ENCODE data around the gene TLR9.

The TLR9 gene

GRCh38 chr3:52253314-52254304, 28.2 kb upstream of the TLR9 start:
- no peak overlapping the region for H3K4me3 ChIP-seq (ENCODE audit: insufficient read length, low read depth)
- peaks cover 95% of the 10 kb centered on the region for H3K36me3 ChIP-seq (ENCODE audit: insufficient read depth, insufficient read length, low read length)
- H3K4me1 ChIP-seq (ENCODE audit: insufficient read depth, insufficient read length): no peaks in the 10 kb centered on the region
- TF ChIP-seq SUZ12 (IDR thresholded peaks at IDR 0.05; ENCODE audit: extremely low read depth, insufficient read depth, insufficient read length) (no peak), YY1 (IDR thresholded peaks at IDR 0.05; ENCODE audit: insufficient read depth, insufficient read length) (no peak), ZNF274 (IDR thresholded peaks at IDR 0.05; ENCODE audit: low read depth, low read length) (no peak)
- no peak for DNase-seq (ENCODE audit: low read depth, low spot score)
- H3K9ac ChIP-seq (ENCODE audit: insufficient read length, low read depth): no peak overlapping the region
- no peaks in the 10 kb centered on the region for H3K27me3 ChIP-seq (ENCODE audit: insufficient read depth, insufficient read length)
- H3K9me3 ChIP-seq (ENCODE audit: insufficient read depth, low read length): no peaks in the 10 kb centered on the region

GRCh38 chr3:52250122-52250521, 24.7 kb upstream of the TLR9 start:
- peaks cover 17% of the 10 kb centered on the region for H3K27me3 ChIP-seq (ENCODE audit: insufficient read depth, insufficient read length)
- no peak overlapping the region for H3K9ac ChIP-seq (ENCODE audit: insufficient read length, low read depth)
- peaks cover 14% of the 10 kb centered on the region for H3K4me1 ChIP-seq (ENCODE audit: insufficient read depth, insufficient read length)
- TF ChIP-seq YY1 (IDR thresholded peaks at IDR 0.05; ENCODE audit: insufficient read depth, insufficient read length): no peak
- no peak for TF ChIP-seq ZNF274 (IDR thresholded peaks at IDR 0.05; ENCODE audit: low read depth, low read length)
- TF ChIP-seq SUZ12 (IDR thresholded peaks at IDR 0.05; ENCODE audit: extremely low read depth, insufficient read depth, insufficient read length): no peak
- no peaks in the 10 kb centered on the region for H3K9me3 ChIP-seq (ENCODE audit: insufficient read depth, low read length)
- no peak for DNase-seq (ENCODE audit: low read depth, low spot score)
- no peak overlapping the region for H3K4me3 ChIP-seq (ENCODE audit: insufficient read length, low read depth)
- H3K36me3 ChIP-seq (ENCODE audit: insufficient read depth, insufficient read length, low read length): peaks cover 65% of the 10 kb centered on the region

- no peak overlapping the region for H3K9ac ChIP-seq (ENCODE audit: insufficient read length, low read depth)
- peaks cover 19% of the 10 kb centered on the region for H3K27me3 ChIP-seq (ENCODE audit: insufficient read depth, insufficient read length)
- H3K4me1 ChIP-seq (ENCODE audit: insufficient read depth, insufficient read length): peaks cover 18% of the 10 kb centered on the region
- peaks cover 62% of the 10 kb centered on the region for H3K36me3 ChIP-seq (ENCODE audit: insufficient read depth, insufficient read length, low read length)
- no peak for TF ChIP-seq ZNF274 (IDR thresholded peaks at IDR 0.05; ENCODE audit: low read depth, low read length)
- no peak for TF ChIP-seq YY1 (IDR thresholded peaks at IDR 0.05; ENCODE audit: insufficient read depth, insufficient read length)
- TF ChIP-seq SUZ12 (IDR thresholded peaks at IDR 0.05; ENCODE audit: extremely low read depth, insufficient read depth, insufficient read length): no peak
- no peak for DNase-seq (ENCODE audit: low read depth, low spot score)
- H3K4me3 ChIP-seq (ENCODE audit: insufficient read length, low read depth): no peak overlapping the region
- H3K9me3 ChIP-seq (ENCODE audit: insufficient read depth, low read length): no peaks in the 10 kb centered on the region
These were observed 24.2 kb upstream of the TLR9 start for GRCh38 chr3:52249683-52250082.

- Histone ChIP-seq H3K4me1 (ENCODE audit: insufficient read depth, insufficient read length) (peaks cover 19% of the 10 kb centered on the region), H3K9me3 (ENCODE audit: insufficient read depth, low read length) (no peaks in the 10 kb centered on the region), H3K9ac (ENCODE audit: insufficient read length, low read depth) (no peak overlapping the region), H3K4me3 (ENCODE audit: insufficient read length, low read depth) (no peak overlapping the region), H3K27me3 (ENCODE audit: insufficient read depth, insufficient read length) (peaks cover 19% of the 10 kb centered on the region), H3K36me3 (ENCODE audit: insufficient read depth, insufficient read length, low read length) (peaks cover 55% of the 10 kb centered on the region)
- no peak for DNase-seq (ENCODE audit: low read depth, low spot score)
- no peak for TF ChIP-seq YY1 (IDR thresholded peaks at IDR 0.05; ENCODE audit: insufficient read depth, insufficient read length)
- TF ChIP-seq ZNF274 (IDR thresholded peaks at IDR 0.05; ENCODE audit: low read depth, low read length): no peak
- no peak for TF ChIP-seq SUZ12 (IDR thresholded peaks at IDR 0.05; ENCODE audit: extremely low read depth, insufficient read depth, insufficient read length)
These were observed 23.5 kb upstream of the TLR9 start for GRCh38 chr3:52248816-52249547.

GRCh38 chr3:52248165-52248541, 22.7 kb upstream of the TLR9 start:
- H3K27me3 ChIP-seq (ENCODE audit: insufficient read depth, insufficient read length): peaks cover 19% of the 10 kb centered on the region
- no peak for DNase-seq (ENCODE audit: low read depth, low spot score)
- no peak overlapping the region for H3K4me3 ChIP-seq (ENCODE audit: insufficient read length, low read depth)
- H3K9ac ChIP-seq (ENCODE audit: insufficient read length, low read depth): no peak overlapping the region
- peaks cover 47% of the 10 kb centered on the region for H3K36me3 ChIP-seq (ENCODE audit: insufficient read depth, insufficient read length, low read length)
- H3K9me3 ChIP-seq (ENCODE audit: insufficient read depth, low read length): no peaks in the 10 kb centered on the region
- H3K4me1 ChIP-seq (ENCODE audit: insufficient read depth, insufficient read length): peaks cover 22% of the 10 kb centered on the region
- TF ChIP-seq SUZ12 (IDR thresholded peaks at IDR 0.05; ENCODE audit: extremely low read depth, insufficient read depth, insufficient read length) (no peak), YY1 (IDR thresholded peaks at IDR 0.05; ENCODE audit: insufficient read depth, insufficient read length) (no peak), ZNF274 (IDR thresholded peaks at IDR 0.05; ENCODE audit: low read depth, low read length) (no peak)

GRCh38 chr3:52247409-52248164, 22.1 kb upstream of the TLR9 start:
- no peak overlapping the region for H3K4me3 ChIP-seq (ENCODE audit: insufficient read length, low read depth)
- TF ChIP-seq SUZ12 (IDR thresholded peaks at IDR 0.05; ENCODE audit: extremely low read depth, insufficient read depth, insufficient read length) (no peak), ZNF274 (IDR thresholded peaks at IDR 0.05; ENCODE audit: low read depth, low read length) (no peak), YY1 (IDR thresholded peaks at IDR 0.05; ENCODE audit: insufficient read depth, insufficient read length) (no peak)
- H3K4me1 ChIP-seq (ENCODE audit: insufficient read depth, insufficient read length): peaks cover 22% of the 10 kb centered on the region
- no peaks in the 10 kb centered on the region for H3K9me3 ChIP-seq (ENCODE audit: insufficient read depth, low read length)
- no peak for DNase-seq (ENCODE audit: low read depth, low spot score)
- no peak overlapping the region for H3K9ac ChIP-seq (ENCODE audit: insufficient read length, low read depth)
- H3K27me3 ChIP-seq (ENCODE audit: insufficient read depth, insufficient read length): peaks cover 19% of the 10 kb centered on the region
- peaks cover 41% of the 10 kb centered on the region for H3K36me3 ChIP-seq (ENCODE audit: insufficient read depth, insufficient read length, low read length)

All from NT2/D1 (cell line).